Nephron (organoid): ENCODE measurements around the gene GOLGA6B.
"Not testable (repeated sequence)": the region's sequence is repeated elsewhere in the genome, so short reads cannot be mapped to it uniquely, and the experiment has no call there.

Experiments
- H3K27ac Mint-ChIP-seq, 3 experiments: 2 replicates each; pipeline ENCODE4 v1.8.0; 2020; ENCODE audit warnings: mixed read lengths in 3 of 3, mild to moderate bottlenecking in 2 of 3, moderate library complexity in 1 of 3
- H3K27me3 Mint-ChIP-seq: 2 replicates; pipeline ENCODE4 v1.8.0; 2021; ENCODE audit warnings: low read depth, mild to moderate bottlenecking, moderate library complexity, mixed read lengths
- H3K36me3 Mint-ChIP-seq: 2 replicates; pipeline ENCODE4 v1.8.0; 2020; ENCODE audit warnings: low read depth, mixed read lengths
- H3K4me1 Mint-ChIP-seq: 2 replicates; pipeline ENCODE4 v1.8.0; 2020; ENCODE audit warnings: mixed read lengths
- H3K4me3 Mint-ChIP-seq, 3 experiments: 2 replicates each; pipeline ENCODE4 v1.8.0; 2020; ENCODE audit warnings: mild to moderate bottlenecking in 3 of 3, mixed read lengths in 3 of 3, moderate library complexity in 2 of 3
- H3K9me3 Mint-ChIP-seq: 2 replicates; pipeline ENCODE4 v1.8.0; 2020; ENCODE audit warnings: mixed read lengths
- TF ChIP-seq, protein P1 (sequence below), 3 experiments: fragments of 200-600 bp; sonication (generic); IDR thresholded peaks; one replicate each; pipeline ENCODE4 v1.5.0; 2021; ENCODE audit warnings: antibody characterized with exemption in 3 of 3; ENCODE audit not compliant: unreplicated experiment in 3 of 3

The GOLGA6B gene

DNA sequence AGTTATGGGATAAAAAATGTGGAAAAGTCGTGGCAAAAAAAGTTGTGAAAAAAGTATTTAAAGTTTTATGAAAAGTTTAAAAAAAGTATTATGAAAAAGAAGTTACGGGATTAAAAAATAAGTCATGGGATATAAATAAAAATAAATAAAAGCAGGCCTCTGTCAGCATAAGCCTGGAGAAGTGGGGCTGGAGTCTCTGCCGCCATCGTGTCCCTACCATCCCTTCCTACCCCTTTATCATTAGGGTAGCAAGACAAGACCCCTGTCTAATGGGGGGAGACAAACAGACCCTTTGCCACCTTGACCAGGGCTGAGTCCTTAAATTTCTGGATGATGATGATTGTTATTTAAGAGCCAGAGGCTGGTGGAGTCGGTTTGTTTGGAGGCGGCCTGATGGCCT, 15.3 kb downstream of the GOLGA6B start:
- not testable (repeated sequence) for H3K4me3 Mint-ChIP-seq, H3K4me1 Mint-ChIP-seq, H3K36me3 Mint-ChIP-seq, H3K27ac Mint-ChIP-seq, H3K9me3 Mint-ChIP-seq, H3K27me3 Mint-ChIP-seq

DNA sequence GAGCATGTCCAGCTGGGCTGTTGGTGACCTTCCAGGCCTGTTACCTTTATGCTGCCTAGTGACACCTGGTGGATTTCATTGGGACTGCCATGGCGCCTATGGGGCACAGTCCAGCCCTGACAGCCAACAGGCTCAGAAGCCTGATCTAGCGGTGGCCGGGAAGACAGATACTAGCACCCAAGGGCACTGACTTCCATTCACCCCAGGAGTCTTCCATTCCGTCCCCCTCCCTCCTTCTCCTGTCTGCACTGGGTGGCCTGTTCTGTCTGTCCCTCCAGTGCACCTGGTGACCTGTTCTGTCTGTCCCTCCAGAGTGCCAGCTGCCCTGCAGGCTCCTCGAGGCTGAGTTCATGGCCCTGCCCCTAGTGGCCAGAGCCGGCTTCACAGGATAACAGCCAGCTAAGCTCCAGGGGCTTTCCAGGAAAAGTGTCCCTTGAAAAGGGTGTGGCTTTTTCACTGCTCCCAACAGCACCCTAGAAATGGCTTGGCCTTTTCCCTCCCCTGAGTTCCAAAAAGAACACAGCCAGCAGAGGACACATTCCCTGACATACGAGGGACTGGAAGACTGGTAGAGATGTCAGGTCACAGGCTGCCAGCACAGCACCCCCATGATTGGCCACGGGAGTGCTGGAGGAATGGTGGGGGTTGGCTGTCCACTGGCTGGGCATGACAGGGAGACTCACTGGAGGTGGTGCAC, 16.3 kb downstream of the GOLGA6B start:
- Mint-ChIP-seq H3K27ac (peak overlapping the region in 1 of 3 experiments; percentile 4), H3K4me3 (peak overlapping the region; percentile 77 to 80 (median 80))
- H3K9me3 Mint-ChIP-seq, H3K4me1 Mint-ChIP-seq, H3K36me3 Mint-ChIP-seq, H3K27me3 Mint-ChIP-seq: not testable (repeated sequence)
- TF ChIP-seq, protein P1, sequence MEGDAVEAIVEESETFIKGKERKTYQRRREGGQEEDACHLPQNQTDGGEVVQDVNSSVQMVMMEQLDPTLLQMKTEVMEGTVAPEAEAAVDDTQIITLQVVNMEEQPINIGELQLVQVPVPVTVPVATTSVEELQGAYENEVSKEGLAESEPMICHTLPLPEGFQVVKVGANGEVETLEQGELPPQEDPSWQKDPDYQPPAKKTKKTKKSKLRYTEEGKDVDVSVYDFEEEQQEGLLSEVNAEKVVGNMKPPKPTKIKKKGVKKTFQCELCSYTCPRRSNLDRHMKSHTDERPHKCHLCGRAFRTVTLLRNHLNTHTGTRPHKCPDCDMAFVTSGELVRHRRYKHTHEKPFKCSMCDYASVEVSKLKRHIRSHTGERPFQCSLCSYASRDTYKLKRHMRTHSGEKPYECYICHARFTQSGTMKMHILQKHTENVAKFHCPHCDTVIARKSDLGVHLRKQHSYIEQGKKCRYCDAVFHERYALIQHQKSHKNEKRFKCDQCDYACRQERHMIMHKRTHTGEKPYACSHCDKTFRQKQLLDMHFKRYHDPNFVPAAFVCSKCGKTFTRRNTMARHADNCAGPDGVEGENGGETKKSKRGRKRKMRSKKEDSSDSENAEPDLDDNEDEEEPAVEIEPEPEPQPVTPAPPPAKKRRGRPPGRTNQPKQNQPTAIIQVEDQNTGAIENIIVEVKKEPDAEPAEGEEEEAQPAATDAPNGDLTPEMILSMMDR (IDR thresholded peaks at IDR 0.05; ENCODE audit: unreplicated experiment in 3 of 3), result peak; percentile 67 to 78 (median 74)

DNA sequence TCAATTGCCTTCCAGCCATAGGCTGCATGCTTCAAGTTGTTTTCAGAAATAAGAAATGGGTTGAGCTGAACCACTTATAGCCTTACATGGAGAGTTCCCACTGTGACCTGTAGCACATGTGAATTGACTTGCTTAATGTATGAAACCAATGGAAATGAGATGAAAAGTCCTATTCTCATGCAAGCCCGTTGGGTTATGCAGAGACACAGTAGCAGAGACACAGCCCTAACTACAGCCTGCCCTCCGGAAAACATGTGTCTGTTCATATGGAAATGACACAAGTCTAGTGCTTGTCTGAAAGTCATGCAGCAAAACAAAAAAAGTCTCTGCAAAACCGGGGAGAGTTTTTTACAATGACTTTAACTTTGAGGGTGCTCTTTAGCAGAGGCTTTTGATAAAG, 17.0 kb downstream of the GOLGA6B start:
- no peaks in the 10 kb centered on the region for H3K36me3 Mint-ChIP-seq
- no peak overlapping the region for H3K27ac Mint-ChIP-seq
- peaks cover 4% of the 10 kb centered on the region for H3K27me3 Mint-ChIP-seq
- H3K4me3 Mint-ChIP-seq, result no peak overlapping the region
- H3K9me3 Mint-ChIP-seq, result no peaks in the 10 kb centered on the region
- TF ChIP-seq, protein P1 (IDR thresholded peaks at IDR 0.05; ENCODE audit: unreplicated experiment in 3 of 3), result no peak
- H3K4me1 Mint-ChIP-seq, result no peaks in the 10 kb centered on the region

DNA sequence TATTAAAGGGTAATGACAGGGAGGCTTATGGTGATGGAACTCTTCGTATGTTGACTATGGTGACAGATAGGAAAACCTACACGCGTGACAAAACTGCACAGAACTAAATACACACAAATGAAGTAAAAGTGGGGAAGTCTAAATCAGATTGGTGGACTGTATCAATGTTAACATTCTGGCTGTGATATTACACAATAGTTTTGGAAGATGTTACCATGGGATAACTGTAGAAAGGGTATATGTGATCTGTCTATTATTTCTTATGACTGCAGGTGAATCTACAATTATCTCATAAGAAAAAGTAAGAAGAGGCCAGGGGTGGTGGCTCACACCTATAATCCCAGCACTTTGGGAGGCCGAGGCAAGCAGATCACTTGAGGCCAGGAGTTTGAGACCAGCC, 22.3 kb downstream of the GOLGA6B start:
- TF ChIP-seq, protein P1 (IDR thresholded peaks at IDR 0.05; ENCODE audit: unreplicated experiment in 3 of 3), result no peak
- no peaks in the 10 kb centered on the region for H3K36me3 Mint-ChIP-seq
- no peaks in the 10 kb centered on the region for H3K9me3 Mint-ChIP-seq

DNA sequence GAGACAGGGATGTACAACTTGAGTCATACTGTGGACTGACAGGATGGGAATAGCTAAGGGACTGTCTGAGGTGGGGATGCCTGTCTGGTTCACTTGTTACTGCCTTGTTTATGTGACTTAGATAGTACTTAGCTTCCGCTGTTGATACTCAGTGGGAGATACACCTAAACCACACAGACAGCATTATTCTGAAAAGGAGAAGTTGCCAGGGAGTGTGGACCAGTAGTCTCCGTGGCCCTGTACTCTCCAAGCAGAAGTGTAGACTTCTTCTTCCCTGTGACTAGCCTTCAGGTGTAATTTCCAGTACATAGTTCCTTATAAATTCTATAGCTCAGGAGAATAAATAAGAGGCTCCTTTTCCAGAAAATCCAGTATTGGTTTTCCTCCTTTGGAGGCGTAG, 26.4 kb downstream of the GOLGA6B start:
- Mint-ChIP-seq H3K4me3 (no peak overlapping the region), H3K27me3 (peaks cover 42% of the 10 kb centered on the region), H3K9me3 (no peaks in the 10 kb centered on the region), H3K27ac (no peak overlapping the region), H3K36me3 (no peaks in the 10 kb centered on the region), H3K4me1 (peaks cover 5% of the 10 kb centered on the region)
- TF ChIP-seq, protein P1 (IDR thresholded peaks at IDR 0.05; ENCODE audit: unreplicated experiment in 3 of 3), result no peak

More for the DNA sequence above, 22.3 kb downstream of the GOLGA6B start:
- no peak overlapping the region for H3K27ac Mint-ChIP-seq
- H3K27me3 Mint-ChIP-seq, result peaks cover 42% of the 10 kb centered on the region
- no peak overlapping the region for H3K4me3 Mint-ChIP-seq
- no peaks in the 10 kb centered on the region for H3K4me1 Mint-ChIP-seq

DNA sequence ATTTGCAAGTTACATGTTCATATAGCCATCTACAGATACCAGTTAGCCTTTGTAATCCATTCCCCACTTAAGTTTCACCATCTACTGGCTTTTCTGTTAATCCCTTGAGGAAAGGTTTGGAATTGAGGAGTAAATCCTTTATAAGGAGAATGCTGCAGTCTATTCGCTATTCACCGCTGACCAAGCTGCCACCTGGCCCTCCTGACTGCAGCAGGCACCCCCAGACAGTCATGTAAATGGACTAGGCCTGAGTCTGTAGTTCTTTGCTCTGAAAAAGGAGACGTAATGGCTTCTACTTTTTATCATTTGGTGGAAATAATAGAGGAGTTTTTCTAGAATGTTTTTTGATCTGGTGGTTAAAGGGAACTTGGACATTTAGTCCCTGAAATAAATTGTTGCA, 28.3 kb downstream of the GOLGA6B start:
- TF ChIP-seq, protein P1 (IDR thresholded peaks at IDR 0.05; ENCODE audit: unreplicated experiment in 3 of 3), result no peak
- no peak overlapping the region for H3K27ac Mint-ChIP-seq

More for the DNA sequence above, 28.3 kb downstream of the GOLGA6B start:
- Mint-ChIP-seq H3K9me3 (no peaks in the 10 kb centered on the region), H3K4me1 (peaks cover 9% of the 10 kb centered on the region), H3K4me3 (peak overlapping the region in 1 of 3 experiments; percentile 53), H3K27me3 (peaks cover 32% of the 10 kb centered on the region), H3K36me3 (no peaks in the 10 kb centered on the region)
